ENCODE measurements around the gene LPCAT1. TPM values are rescaled to one million over a fixed set of nuclear protein-coding genes. Genes with fewer than 3 reads are reported as not detected.

Gene LPCAT1
- total and polyA plus RNA-seq, 2 of the 13 experiments (the other 11 are each of a cell fraction or from before 2014, with no cell fraction given) = 29.8 to 90.6 TPM

DNA sequence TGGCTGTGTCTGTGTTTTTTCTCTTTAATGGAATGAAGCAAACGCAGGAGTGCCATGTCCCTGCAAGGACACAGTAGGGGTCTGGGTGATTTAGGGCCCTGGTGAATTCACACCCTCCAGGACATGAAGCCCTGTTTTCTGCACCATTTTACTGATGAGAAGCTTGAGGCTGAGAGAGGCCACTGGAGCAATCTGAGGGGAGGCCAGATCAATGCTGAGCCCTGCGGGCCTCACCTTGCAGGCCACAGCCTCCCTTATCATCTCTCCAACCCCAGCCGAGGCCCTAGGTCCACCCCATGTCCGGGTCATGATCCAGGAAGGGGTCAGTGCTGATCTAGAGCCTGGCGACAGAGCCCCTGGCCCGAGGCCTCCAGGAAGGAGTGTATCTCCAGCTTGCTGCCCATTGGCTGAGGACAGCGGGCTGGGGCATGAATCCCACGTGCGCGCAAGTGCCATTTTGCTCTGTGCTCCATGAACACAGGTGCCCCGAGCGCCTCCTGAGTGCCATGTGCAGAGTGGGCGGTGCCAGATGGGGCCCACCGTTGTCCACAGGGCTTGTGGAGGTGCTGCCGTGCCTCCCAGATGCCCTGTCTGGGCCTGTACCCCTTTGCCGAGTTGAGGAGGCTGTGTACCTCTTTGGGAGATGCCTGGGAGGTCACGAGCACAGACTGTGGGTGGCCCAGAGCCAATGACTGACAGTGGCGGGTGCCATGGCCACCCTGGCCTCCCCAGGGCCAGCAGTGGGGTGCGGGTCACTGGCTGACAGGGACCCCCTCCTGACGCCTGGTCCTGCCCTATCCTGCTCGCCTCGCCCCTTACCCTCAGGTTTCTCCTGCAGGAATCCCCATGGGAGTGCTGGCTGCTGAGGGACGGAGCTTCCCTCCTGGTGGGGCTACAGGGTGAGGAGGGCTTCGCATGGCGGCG lies 32.3 kb upstream of the LPCAT1 start (continued):
- TF ChIP-seq TSC22D2 (CRISPR knock-in tag; IDR thresholded peaks at IDR 0.05; ENCODE audit: borderline replicate concordance) (no peak), GTF2F1 (IDR thresholded peaks at IDR 0.05; ENCODE audit: low read length) (no peak), ZNF788 (CRISPR knock-in tag; IDR thresholded peaks at IDR 0.05; ENCODE audit: borderline replicate concordance) (0 out of 2 replicates have a peak, but pooled peaks have one; percentile 39), ZBTB38 (CRISPR knock-in tag; IDR thresholded peaks at IDR 0.05) (peak; percentile 83), ZNF343 (CRISPR knock-in tag; IDR thresholded peaks at IDR 0.05) (peak; percentile 42; the same call in 1 of the 2 replicates), POLR2A (IDR thresholded peaks at IDR 0.05; ENCODE audit: insufficient read depth in 1 of 2, low read depth in 2 of 2, low read length in 2 of 2) (no peak), HMG20A (CRISPR knock-in tag; IDR thresholded peaks at IDR 0.05; ENCODE audit: borderline replicate concordance) (no peak), HBP1 (CRISPR knock-in tag; IDR thresholded peaks at IDR 0.05; ENCODE audit: low read depth) (0 out of 2 replicates have a peak, but pooled peaks have one; percentile 1), KLF11 (CRISPR knock-in tag; IDR thresholded peaks at IDR 0.05) (no peak), ZMYM2 (CRISPR knock-in tag; IDR thresholded peaks at IDR 0.05) (0 out of 2 replicates have a peak, but pooled peaks have one; percentile 38), RAD51 (IDR thresholded peaks at IDR 0.05; ENCODE audit: borderline replicate concordance) (no peak), GTF3A (CRISPR knock-in tag; conservative IDR thresholded peaks at IDR 0.05) (peak; percentile 73; the same call in 1 of the 2 replicates), ZNF260 (CRISPR knock-in tag; IDR thresholded peaks at IDR 0.05; ENCODE audit: borderline replicate concordance, low read depth) (no peak), ZFP91 (CRISPR knock-in tag; IDR thresholded peaks at IDR 0.05; ENCODE audit: borderline replicate concordance) (no peak), ZNF570 (CRISPR knock-in tag; IDR thresholded peaks at IDR 0.05; ENCODE audit: borderline replicate concordance) (0 out of 2 replicates have a peak, but pooled peaks have one; percentile 41), ZNF280D (CRISPR knock-in tag; IDR thresholded peaks at IDR 0.05) (no peak), ZNF180 (CRISPR knock-in tag; IDR thresholded peaks at IDR 0.05; ENCODE audit: borderline replicate concordance, low read depth) (no peak), CCAR2 (optimal IDR thresholded peaks at IDR 0.05; ENCODE audit: low read depth, low read length) (no peak), CBX2 (IDR thresholded peaks at IDR 0.05; ENCODE audit: low read depth, low read length) (no peak), CBX2 (CRISPR knock-in tag; IDR thresholded peaks at IDR 0.05; ENCODE audit: low read depth) (no peak)
- TF ChIP-seq, protein P1, sequence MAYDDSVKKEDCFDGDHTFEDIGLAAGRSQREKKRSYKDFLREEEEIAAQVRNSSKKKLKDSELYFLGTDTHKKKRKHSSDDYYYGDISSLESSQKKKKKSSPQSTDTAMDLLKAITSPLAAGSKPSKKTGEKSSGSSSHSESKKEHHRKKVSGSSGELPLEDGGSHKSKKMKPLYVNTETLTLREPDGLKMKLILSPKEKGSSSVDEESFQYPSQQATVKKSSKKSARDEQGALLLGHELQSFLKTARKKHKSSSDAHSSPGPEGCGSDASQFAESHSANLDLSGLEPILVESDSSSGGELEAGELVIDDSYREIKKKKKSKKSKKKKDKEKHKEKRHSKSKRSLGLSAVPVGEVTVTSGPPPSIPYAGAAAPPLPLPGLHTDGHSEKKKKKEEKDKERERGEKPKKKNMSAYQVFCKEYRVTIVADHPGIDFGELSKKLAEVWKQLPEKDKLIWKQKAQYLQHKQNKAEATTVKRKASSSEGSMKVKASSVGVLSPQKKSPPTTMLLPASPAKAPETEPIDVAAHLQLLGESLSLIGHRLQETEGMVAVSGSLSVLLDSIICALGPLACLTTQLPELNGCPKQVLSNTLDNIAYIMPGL (CRISPR knock-in tag; IDR thresholded peaks at IDR 0.05; ENCODE audit: borderline replicate concordance in 1 of 2, low read depth in 1 of 2) = 0 out of 4 replicates have a peak, but pooled peaks of 1 of the 2 experiments have one; percentile 7

All from HepG2 (cell line).